Kidney glomerular epithelial cell (primary cell): ENCODE data around the gene LKAAEAR1.

Experiments used
- DNase-seq: peaks from one replicate; lab custom pipeline; 2025; lab: John Stamatoyannopoulos, UW

Gene LKAAEAR1

DNA sequence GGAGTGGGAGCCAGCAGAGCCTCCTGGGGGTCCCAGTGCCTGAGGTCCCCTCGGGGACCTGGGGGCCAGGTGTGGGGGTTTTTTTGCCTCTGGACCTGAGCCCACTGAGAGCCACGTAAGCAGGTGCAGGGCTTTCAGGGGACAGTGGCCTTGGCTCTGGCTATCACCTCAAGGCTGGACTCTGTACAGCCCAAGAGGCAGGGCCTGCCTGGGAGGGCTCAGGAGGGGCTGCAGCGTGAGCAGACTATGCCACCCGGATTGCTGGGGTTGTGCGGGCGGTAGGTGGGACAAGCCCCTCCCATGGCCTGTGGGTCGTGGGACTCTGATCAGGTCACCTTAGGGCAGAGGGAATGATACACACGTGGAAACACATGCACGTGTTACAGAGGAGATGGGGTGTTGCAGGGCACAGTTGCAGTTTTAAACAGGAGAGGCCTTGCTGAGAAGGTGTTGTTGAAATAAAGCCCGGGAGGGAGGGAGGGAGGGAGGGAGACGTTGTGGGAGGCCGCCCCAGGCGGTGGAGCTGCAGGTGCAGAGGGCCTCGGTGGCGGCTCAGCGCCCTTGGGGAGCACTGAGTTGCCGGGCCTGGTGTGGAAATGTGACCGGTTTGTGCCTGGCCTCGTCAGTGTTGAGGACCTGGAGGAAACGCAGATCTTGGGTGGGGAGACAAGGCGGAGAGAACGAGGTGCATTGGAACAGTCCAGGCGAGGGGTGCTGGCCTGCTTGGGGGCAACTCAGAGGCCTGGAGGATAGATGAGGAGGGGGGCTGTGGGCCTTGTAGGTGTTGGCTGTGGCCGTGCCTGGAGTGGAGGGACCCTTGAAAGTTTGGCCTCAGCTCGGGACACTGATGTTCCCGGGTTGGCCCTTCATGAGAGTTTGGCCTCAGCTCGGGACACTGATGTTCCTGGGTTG, 18.9 kb downstream of the LKAAEAR1 start:
- no peak for DNase-seq

DNA sequence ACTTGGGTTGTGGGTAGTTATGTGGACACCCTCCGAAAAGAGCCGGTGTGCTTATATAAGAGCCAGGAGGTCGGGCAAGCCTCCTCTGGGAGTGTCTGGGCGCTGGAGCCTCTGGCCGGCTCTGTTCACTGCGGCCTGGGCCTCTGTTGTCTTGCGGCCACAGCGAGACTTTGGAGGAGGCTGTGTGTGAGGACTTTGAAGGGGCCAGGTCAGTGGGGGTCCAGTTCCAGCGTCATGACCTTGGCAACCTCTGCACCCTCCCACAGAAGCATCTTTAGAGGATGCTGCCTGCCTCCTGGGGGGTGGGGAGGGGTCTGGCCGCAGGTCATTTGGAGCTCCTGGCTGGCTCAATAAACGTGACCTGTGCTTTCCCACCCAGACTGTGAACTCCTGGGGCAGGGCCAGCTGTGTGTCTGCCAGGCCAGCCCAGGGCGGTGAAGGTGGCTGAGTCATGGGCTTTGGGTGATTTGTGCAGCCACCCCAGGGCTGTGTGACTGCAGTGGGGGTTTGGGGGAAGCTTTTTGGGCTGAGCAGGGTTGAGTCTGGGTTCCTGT, 20.0 kb downstream of the LKAAEAR1 start:
- DNase-seq: no peak

DNA sequence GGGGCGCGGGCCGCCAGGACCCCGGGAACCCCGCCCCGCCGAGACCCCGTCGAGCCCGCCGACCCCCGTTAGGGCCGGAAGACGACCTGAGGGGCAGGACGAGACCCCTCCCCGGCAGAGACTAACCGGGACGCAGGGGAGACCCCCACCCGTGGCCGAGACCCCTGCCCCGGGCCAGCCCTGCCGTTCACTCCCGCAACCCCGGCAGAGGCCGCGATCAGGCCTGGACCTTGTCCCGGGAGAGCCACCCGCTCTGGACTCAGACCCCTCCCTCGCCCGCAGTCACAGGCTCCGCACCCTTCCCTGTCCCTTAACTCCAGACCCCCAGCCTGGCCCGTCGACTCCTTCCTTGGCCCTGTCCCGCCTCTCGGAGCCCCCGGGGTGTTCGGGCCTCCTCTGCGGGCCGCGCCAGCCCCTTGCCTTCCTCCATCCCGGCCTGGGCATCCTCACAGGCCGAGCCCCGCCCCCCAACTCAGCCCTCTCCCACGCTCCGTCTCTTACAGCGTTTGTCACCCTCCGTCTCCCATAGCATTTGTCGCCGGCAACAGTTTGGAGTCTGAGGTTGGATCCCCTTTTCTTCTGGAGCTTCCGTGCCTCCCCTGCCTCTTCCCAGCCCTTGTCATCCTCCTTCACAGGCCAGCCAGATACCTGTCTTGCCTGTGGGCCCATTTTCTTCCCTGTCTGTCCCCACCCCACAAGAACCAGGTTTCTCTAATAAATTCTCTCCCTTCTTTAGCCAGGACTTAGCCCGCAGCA, 20.6 kb downstream of the LKAAEAR1 start:
- DNase-seq: no peak

DNA sequence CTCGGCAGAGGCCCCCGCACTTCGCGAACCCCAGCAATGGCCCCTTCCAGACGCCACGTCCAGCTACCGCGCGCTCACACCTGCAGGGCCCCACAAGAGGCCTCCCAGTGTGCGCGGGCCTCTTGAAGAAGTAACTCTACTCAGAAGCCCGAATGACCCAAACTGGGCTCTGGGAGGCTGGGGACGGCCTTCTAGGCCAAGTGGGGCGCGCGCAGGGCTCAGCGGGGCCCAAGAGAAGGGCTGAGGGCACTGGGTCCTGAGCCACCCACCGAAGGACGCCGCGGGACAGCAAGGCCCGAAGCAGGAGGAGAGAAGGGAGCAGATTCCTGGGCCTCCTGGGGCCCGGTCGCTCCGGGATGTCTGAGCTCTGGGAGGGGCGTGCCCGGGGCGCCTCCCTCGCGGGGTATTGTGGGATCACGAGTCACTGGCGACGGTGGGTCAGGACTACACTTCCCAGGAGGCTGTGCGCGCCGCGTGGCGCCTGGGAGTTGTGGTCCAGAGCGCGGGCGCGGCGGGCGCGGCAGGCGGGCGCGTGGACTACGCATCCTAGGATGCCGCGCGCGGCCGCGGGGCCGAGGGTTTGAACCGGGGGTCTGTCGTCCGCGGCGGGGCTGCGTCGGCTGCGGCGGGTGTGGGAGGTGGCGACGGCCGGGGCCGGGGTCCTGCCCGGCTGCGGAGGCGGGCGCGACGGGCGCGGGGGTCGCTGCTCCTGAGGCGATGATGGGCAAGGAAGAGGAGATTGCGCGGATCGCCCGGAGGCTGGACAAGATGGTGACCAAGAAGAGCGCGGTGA, 21.4 kb downstream of the LKAAEAR1 start, which contains the start of gene TCEA2:
TSS of gene TCEA2 (plus strand) at position 603 of the 793 bp plus-strand sequence. CDS start at position 718, 115 bp downstream.
- peak; percentile 92 for DNase-seq

GRCh38 chr20:64062276-64062595, 22.0 kb downstream of the LKAAEAR1 start:
- no peak for DNase-seq

DNA sequence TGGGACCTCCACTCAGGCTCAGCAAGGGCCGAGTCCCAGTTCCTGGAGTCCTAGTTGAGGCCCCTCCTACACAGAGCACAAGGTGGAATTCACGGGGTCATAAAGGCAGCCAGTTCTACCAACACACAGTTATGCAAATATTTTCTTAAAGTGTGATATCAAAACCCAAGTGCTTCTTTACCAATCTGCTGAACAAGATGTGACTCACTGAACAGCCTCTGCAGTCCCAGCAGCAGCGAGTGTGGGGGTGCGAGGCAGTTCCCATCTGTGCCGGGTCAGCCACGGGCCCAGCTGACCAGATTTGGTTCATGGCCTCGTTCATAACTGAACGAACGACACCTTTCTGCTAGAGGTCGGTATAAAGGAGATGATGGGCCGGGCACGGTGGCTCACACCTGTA, 25.7 kb downstream of the LKAAEAR1 start:
- DNase-seq: peak; percentile 79

DNA sequence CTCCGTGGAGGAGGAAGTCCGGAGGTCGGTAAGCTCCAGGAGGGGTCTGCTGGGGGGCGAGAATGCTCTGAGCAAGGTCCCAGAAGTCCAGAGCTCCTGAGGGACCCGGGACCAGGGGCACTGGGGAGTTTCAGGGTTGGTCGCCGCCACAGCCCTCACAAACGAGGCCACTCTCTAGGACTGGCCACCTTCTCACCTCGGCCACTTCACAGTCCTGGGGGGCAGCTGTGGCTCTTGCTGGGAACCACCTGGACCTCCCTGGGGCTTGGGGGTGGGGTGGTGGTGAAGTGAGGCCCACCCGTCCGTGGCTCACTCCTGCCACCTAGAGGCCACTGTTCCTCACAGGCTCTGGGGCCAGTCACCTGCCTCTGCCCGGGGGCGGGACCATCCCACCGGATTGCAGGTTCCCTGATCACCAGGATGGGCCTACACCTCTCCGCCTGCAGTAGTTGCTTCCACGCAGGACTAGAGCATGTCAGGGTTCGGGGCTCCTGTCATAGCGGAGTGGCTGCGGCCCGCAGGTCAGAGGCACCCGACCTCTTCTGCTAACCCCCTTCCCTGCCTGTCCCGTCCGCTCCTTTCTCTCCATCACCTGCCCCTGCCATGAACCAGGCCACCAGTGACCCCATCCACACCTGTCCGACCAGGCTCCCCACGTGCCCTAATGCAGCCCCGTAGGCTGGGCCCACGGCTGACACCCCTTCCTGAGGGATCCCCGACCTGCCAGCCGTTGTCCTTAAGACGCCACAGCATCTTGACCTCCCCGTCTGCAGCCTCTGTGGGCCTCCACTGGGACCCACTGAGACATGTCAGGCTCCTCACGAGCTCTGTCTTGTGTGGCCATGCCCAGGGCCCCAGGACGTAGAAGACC, 26.3 kb downstream of the LKAAEAR1 start:
- DNase-seq: peak; percentile 27

DNA sequence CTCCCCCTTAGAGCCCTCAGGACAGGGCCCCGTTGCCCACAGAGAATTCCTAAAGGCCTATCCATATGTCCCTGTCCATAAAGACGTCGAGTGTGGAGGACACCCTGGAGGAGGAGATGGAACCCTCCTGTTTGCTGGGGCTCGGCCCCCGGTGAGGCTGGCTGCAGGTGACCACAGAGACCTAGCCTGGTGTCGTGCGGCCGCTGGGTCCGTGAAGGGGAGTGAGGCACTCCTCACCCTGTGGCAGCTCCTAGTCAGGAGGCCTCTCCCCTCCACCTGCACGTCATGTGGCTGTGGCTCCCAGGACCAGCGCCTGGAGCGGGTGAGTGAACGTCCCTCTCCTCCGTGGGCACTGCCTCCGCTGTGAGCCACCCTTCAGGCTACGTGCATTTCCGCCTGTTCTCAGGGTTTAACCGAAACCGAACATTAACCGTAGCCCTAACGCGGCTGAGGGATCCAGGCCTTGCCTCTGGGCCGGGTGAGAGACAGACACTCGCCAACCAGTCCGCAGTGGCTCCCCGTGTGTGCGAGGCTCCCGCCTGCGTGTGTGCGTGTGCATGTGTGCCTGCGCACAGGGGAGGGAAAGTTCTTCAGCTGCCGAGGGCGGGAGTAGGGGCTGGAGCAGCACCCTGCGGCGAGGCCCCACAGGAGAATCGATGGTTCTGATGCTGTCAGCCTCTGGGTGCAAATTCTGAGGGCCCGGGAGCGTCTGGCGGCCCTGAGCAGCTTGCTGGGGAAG, 27.1 kb downstream of the LKAAEAR1 start:
- no peak for DNase-seq

GRCh38 chr20:64056639-64056888, 27.6 kb downstream of the LKAAEAR1 start:
- no peak for DNase-seq

DNA sequence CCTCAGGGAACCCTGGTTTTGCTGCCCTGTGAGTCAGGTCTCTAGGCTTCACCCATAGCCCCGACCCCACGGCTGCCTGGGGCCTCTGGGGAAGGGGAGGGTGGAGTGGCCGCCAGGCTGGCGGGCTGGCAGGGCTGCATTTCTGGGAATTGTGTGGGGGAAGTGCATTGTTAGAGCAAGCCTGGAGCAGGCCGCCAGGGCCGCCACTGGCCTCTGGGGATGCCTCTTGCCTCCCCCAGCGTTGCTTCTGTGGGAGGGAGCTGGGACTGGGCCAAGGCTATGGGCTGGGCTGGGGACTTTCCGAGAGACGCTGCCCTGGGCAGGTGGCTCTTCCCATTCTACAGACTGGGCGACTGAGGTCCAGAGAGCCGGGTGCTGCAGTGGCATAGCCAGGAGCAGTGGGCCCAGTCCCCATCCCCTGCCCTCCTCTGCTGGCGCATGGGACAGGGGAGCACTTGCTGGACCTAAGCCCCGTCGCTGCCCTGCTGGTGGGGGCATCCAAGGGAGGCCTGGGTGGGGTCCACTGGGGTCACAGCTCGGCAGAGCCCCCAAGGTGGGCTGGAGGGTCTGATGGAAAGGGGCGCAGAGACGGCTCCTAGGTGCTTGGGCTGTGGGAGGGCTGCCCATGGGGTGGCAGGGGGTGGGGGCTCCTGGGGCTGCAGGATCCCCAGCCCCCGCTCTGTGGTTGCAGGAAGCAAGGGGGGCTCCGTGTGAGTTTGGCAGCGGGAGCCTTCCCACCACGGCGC, 28.1 kb downstream of the LKAAEAR1 start:
- peak; percentile 10 for DNase-seq

DNA sequence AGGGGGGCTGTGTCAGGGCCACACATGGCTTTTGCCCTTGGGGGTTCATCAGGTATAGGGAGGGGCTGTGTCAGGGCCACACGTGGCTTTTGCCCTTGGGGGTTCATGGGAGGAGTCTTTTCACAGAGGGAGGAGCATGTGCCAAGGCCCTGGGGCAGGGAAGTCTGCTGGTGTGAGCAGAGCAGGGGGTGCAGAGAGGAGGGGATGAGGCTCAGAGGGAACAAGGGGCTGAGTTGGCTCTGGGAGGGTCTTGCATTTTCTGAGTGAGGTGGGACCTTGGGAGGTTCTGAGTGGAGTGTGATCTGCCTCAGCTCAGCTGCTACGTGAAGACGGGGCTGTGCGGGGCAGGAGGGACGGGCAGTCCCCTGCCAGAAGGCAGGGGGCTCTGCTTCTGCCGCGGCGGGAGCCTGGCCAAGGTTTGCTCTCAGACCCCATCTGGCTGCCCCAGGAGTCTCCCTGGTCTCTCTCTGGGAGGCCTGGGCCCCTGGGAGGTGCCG, 28.8 kb downstream of the LKAAEAR1 start:
- DNase-seq: no peak

DNA sequence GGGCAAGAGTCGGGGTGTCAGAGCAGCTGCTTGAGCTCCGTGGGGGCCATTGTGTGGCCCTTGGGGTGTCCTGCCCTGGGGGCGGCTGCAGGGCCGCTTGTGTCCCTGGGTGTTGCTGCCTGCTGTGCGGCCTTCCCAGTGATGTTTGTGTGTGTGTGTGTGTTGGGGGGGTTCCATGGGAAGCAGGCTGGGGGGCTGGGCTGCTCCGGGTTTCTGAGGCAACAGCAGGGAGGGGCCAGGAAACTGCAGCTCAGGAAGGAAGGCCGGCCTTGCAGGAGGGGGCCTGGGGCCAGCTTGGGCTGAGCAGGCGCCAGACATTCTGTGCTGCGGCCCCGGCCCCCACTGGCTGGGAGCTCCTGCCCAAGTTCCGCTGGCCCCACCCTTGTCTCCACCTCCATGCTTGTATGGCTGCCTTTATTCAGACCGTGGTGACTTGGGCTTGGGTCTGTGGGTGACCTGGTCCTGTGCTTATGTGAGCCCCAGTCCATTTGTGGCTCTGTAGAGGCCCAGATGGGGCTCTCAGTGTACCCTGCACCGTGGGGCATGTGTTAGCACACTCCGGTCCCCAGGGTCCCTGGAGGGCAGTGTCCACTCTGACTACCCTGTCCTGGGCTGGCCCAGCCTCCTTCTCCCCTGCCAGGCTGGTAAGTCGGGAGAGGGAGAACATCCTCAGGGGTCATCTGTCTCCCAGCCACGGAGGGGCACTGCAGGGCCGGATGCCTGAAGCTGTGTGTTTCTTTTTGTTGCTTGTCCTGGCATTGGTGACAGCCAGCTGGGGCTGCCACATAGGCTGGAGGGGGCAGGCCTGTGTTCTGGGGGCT, 30.1 kb downstream of the LKAAEAR1 start:
- no peak for DNase-seq

- DNase-seq: no peak
Observed at GRCh38 chr20:64052987-64053840, 31.0 kb downstream of the LKAAEAR1 start.

- DNase-seq: no peak
Observed at GRCh38 chr20:64052326-64052722, 31.9 kb downstream of the LKAAEAR1 start.

- DNase-seq: no peak
Observed at GRCh38 chr20:64051561-64052325, 32.5 kb downstream of the LKAAEAR1 start.

GRCh38 chr20:64051033-64051452, 33.2 kb downstream of the LKAAEAR1 start:
- DNase-seq: no peak
